Measurements from ENCODE around the gene MST1. TPM values are rescaled to one million over a fixed set of nuclear protein-coding genes. Genes with fewer than 3 reads are reported as not detected.

MST1 gene
- total and polyA plus RNA-seq, 9 of the 15 experiments (the other 6 are each of a cell fraction or from before 2014, with no cell fraction given): 0.08 to 1.8 (median 0.40) TPM

- TF ChIP-seq GMEB1 (CRISPR knock-in tag; IDR thresholded peaks at IDR 0.05) (no peak), NFXL1 (CRISPR knock-in tag; IDR thresholded peaks at IDR 0.05) (no peak), KLF6 (CRISPR knock-in tag; IDR thresholded peaks at IDR 0.05; ENCODE audit: borderline replicate concordance) (no peak), ATF2 (CRISPR knock-in tag; IDR thresholded peaks at IDR 0.05) (no peak), ZHX1 (conservative IDR thresholded peaks at IDR 0.05; ENCODE audit: low read length) (no peak), ZNF239 (CRISPR knock-in tag; IDR thresholded peaks at IDR 0.05) (no peak)
Measured at GRCh38 chr3:49722896-49723295, 33.6 kb upstream of the MST1 start (continued).
